ENCODE results near the gene ELAVL4.

The ELAVL4 gene

GRCh38 chr1:50179639-50180038 lies 70.9 kb downstream of the ELAVL4 start:
- H3K36me3 ChIP-seq (ENCODE audit: low read length): no peaks in the 10 kb centered on the region
- H2AFZ ChIP-seq (ENCODE audit: low read depth, low read length, severe bottlenecking): no peak overlapping the region
- no peak overlapping the region for H3K4me2 ChIP-seq (ENCODE audit: low read depth, low read length, poor library complexity, severe bottlenecking)
- no peaks in the 10 kb centered on the region for H3K9me2 ChIP-seq (replicated peaks; ENCODE audit: insufficient read depth, low read length)
- H3K79me2 ChIP-seq (ENCODE audit: insufficient read depth, low read length): no peaks in the 10 kb centered on the region
- H3K4me3 ChIP-seq (ENCODE audit: insufficient read depth, low read length, poor library complexity, severe bottlenecking): no peak overlapping the region
- H3K9me3 ChIP-seq (ENCODE audit: insufficient read depth, low read length): no peaks in the 10 kb centered on the region
- no peak overlapping the region for H3K27ac ChIP-seq (ENCODE audit: low read depth, low read length)
- TF ChIP-seq CTCF (IDR thresholded peaks at IDR 0.05; ENCODE audit: insufficient read depth, low read length, poor library complexity, severe bottlenecking) (no peak), EZH2phosphoT487 (conservative IDR thresholded peaks at IDR 0.05; ENCODE audit: low read length) (no peak)
- no peaks in the 10 kb centered on the region for H3F3A ChIP-seq (ENCODE audit: insufficient read depth)
- H3K9ac ChIP-seq (ENCODE audit: low read length): no peak overlapping the region
- no peaks in the 10 kb centered on the region for H4K20me1 ChIP-seq (ENCODE audit: low read depth, low read length)
- no peaks in the 10 kb centered on the region for H3K27me3 ChIP-seq (ENCODE audit: low read length)

- Histone ChIP-seq H3K27me3 (ENCODE audit: low read length) (no peaks in the 10 kb centered on the region), H3K79me2 (ENCODE audit: insufficient read depth, low read length) (no peaks in the 10 kb centered on the region), H3K9me3 (ENCODE audit: insufficient read depth, low read length) (no peaks in the 10 kb centered on the region), H3K9me2 (replicated peaks; ENCODE audit: insufficient read depth, low read length) (no peaks in the 10 kb centered on the region), H3K9ac (ENCODE audit: low read length) (no peak overlapping the region), H3K4me3 (ENCODE audit: insufficient read depth, low read length, poor library complexity, severe bottlenecking) (no peak overlapping the region), H3K4me2 (ENCODE audit: low read depth, low read length, poor library complexity, severe bottlenecking) (no peak overlapping the region), H3K36me3 (ENCODE audit: low read length) (no peaks in the 10 kb centered on the region), H2AFZ (ENCODE audit: low read depth, low read length, severe bottlenecking) (no peak overlapping the region), H3F3A (ENCODE audit: insufficient read depth) (no peaks in the 10 kb centered on the region), H4K20me1 (ENCODE audit: low read depth, low read length) (no peaks in the 10 kb centered on the region), H3K27ac (ENCODE audit: low read depth, low read length) (no peak overlapping the region)
- TF ChIP-seq EZH2phosphoT487 (conservative IDR thresholded peaks at IDR 0.05; ENCODE audit: low read length) (no peak), CTCF (IDR thresholded peaks at IDR 0.05; ENCODE audit: insufficient read depth, low read length, poor library complexity, severe bottlenecking) (no peak)
Measured at GRCh38 chr1:50180367-50180766, 71.6 kb downstream of the ELAVL4 start.

- Histone ChIP-seq H3K4me2 (ENCODE audit: low read depth, low read length, poor library complexity, severe bottlenecking) (no peak overlapping the region), H3K27ac (ENCODE audit: low read depth, low read length) (no peak overlapping the region), H3K79me2 (ENCODE audit: insufficient read depth, low read length) (no peaks in the 10 kb centered on the region), H4K20me1 (ENCODE audit: low read depth, low read length) (no peaks in the 10 kb centered on the region), H3K27me3 (ENCODE audit: low read length) (no peaks in the 10 kb centered on the region), H3K9me2 (replicated peaks; ENCODE audit: insufficient read depth, low read length) (no peaks in the 10 kb centered on the region), H3K9ac (ENCODE audit: low read length) (no peak overlapping the region), H3F3A (ENCODE audit: insufficient read depth) (no peaks in the 10 kb centered on the region), H3K36me3 (ENCODE audit: low read length) (no peaks in the 10 kb centered on the region), H2AFZ (ENCODE audit: low read depth, low read length, severe bottlenecking) (no peak overlapping the region), H3K4me3 (ENCODE audit: insufficient read depth, low read length, poor library complexity, severe bottlenecking) (no peak overlapping the region), H3K9me3 (ENCODE audit: insufficient read depth, low read length) (no peaks in the 10 kb centered on the region)
- TF ChIP-seq EZH2phosphoT487 (conservative IDR thresholded peaks at IDR 0.05; ENCODE audit: low read length): no peak
- no peak for TF ChIP-seq CTCF (IDR thresholded peaks at IDR 0.05; ENCODE audit: insufficient read depth, low read length, poor library complexity, severe bottlenecking)
Measured at GRCh38 chr1:50181027-50181663, 72.4 kb downstream of the ELAVL4 start.

Data from SU-DHL-6 (cell line).